Central memory CD8-positive, alpha-beta T cell (primary cell): Measurements from ENCODE around the gene AACS.
"Not testable (repeated sequence)": the region's sequence is repeated elsewhere in the genome, so short reads cannot be mapped to it uniquely, and the experiment has no call there.

Experiments used
- ATAC-seq: fragments of 150-1000 bp; cut with Tn5 transposase; replicated peaks from 2 replicates; pipeline ENCODE4 v1.10.0; 2022; ENCODE audit warnings: mild to moderate bottlenecking, moderate FRiP score, moderate number of reproducible peaks; ENCODE audit not compliant: poor library complexity, severe bottlenecking; ENCODE audit errors: extremely low read depth
- DNase-seq, 2 donors: peaks; one replicate each; pipeline ENCODE4 v3.0.0; 2021; ENCODE audit warnings: low spot score in 2 of 2
- H3K27ac Mint-ChIP-seq: one replicate; pipeline ENCODE4 v1.8.0; 2022; ENCODE audit warnings: low read depth, mild to moderate bottlenecking, moderate library complexity, mixed read lengths
- H3K27me3 Mint-ChIP-seq: one replicate; pipeline ENCODE4 v1.8.0; 2022; ENCODE audit warnings: mixed read lengths
- H3K36me3 Mint-ChIP-seq: one replicate; pipeline ENCODE4 v1.8.0; 2022; ENCODE audit warnings: mild to moderate bottlenecking, moderate library complexity, mixed read lengths; ENCODE audit not compliant: insufficient read depth
- H3K4me1 Mint-ChIP-seq: one replicate; pipeline ENCODE4 v1.8.0; 2022; ENCODE audit warnings: mixed read lengths
- H3K4me3 Mint-ChIP-seq: one replicate; pipeline ENCODE4 v1.8.0; 2022; ENCODE audit warnings: mild to moderate bottlenecking, moderate library complexity, mixed read lengths
- H3K9me3 Mint-ChIP-seq: one replicate; pipeline ENCODE4 v1.8.0; 2022; ENCODE audit warnings: mixed read lengths

The AACS gene

DNA sequence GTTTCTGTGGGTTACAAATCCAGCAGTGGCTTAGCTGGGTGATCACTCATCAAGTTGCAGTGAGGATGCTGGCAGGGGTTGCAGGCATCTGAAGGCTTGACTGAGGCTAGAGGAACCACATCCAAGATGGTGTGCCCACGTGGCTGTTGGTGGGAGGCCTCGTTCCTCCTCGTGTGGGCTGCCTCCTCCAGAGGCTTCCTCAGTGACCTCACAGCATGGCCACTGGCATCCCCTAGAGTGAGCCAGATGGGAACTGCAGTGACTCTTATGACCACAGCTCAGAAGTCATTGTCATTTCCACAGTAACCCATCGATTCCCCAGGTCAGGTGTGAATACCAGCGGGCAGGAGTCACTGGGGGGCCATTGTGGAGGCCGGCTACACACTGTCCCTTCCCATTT, 17.8 kb downstream of the AACS start:
- Mint-ChIP-seq H3K27me3 (no peaks in the 10 kb centered on the region), H3K4me3 (no peak overlapping the region), H3K27ac (no peak overlapping the region), H3K36me3 (peaks cover 16% of the 10 kb centered on the region), H3K9me3 (no peaks in the 10 kb centered on the region), H3K4me1 (peaks cover 4% of the 10 kb centered on the region)
- DNase-seq (no peak), ATAC-seq (no peak)

DNA sequence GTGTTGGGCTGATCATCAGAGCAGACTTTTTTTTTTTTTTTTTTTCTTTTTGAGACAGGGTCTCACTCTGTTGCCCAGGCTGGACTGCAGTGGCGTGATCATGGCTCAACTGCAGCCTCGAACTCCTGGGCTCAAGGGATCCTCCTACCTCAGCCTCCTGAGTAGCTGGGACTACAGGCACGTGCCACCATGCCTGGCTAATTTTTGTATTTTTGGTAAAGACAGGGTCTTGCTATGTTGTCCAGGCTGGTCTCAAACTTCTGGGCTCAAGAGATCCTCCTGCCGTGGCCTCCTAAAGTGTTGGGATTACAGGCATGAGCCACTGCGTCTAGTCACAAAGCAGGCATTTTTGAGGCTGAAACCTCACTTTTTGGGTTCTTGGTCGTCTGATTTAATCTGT, 23.0 kb downstream of the AACS start:
- not testable (repeated sequence) for H3K9me3 Mint-ChIP-seq, H3K4me3 Mint-ChIP-seq, H3K4me1 Mint-ChIP-seq, DNase-seq, H3K36me3 Mint-ChIP-seq, ATAC-seq, H3K27me3 Mint-ChIP-seq, H3K27ac Mint-ChIP-seq

DNA sequence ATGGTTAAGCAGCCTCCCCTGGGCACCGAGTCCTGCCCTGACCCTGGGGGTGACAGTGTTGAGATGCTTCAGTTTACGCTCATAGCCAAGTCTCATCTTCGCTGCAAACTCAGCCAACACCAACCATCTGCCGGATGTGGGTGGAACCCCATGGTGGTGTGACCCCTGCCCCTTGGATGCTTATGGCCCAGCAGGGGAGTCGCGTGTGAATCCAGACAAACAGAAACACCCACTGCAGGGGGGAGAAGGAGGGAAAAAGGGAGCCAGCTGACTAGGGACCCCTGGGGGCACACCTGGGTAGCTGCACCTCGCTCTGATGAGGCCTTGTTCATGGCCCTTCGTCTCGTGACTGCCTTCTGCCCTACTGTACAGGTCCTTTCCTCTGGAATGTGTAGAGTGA, 23.8 kb downstream of the AACS start:
- ATAC-seq (no peak), DNase-seq (no peak)
- Mint-ChIP-seq H3K4me1 (no peaks in the 10 kb centered on the region), H3K27ac (no peak overlapping the region), H3K9me3 (no peaks in the 10 kb centered on the region), H3K36me3 (peaks cover 1% of the 10 kb centered on the region), H3K27me3 (no peaks in the 10 kb centered on the region), H3K4me3 (no peak overlapping the region)

DNA sequence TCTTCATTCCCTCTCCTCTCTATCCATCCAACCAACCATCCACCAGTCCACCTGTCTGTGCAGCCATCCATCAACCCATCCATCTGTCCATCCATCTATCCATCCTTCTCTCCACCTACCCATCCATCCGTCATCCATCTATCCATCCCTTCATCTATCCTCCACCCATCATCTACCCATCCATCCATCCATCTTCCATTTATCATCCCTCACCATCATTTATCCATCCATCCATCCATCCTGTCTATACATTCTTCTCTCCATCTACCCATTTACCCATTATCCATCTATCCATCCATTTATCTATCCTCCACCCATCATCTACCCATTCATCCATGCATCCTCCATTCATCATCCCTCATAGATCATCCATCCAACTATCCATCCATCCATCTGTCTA, 24.4 kb downstream of the AACS start:
- no peaks in the 10 kb centered on the region for H3K27me3 Mint-ChIP-seq
- no peak for DNase-seq
- no peaks in the 10 kb centered on the region for H3K9me3 Mint-ChIP-seq
- H3K36me3 Mint-ChIP-seq = peaks cover 1% of the 10 kb centered on the region
- ATAC-seq = no peak
- H3K27ac Mint-ChIP-seq = no peak overlapping the region
- no peak overlapping the region for H3K4me3 Mint-ChIP-seq
- H3K4me1 Mint-ChIP-seq = no peaks in the 10 kb centered on the region

DNA sequence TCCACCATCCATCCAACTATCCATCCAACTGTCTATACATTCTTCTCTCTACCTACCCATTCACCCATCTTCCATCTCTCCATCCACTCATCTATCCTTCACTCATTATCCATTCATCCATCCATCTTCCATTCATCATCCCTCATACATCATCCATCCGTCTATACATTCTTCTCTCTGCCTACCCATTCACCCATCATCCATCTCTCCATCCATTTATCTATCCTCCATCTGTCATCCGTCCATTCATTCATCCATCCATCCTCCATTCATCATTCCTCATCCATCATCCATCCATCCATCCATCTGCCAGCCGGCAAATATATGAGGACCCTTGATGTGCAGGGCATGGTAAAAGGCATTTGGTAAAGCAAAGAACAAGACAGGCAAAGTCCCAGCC, 25.2 kb downstream of the AACS start:
- H3K27ac Mint-ChIP-seq = no peak overlapping the region
- no peaks in the 10 kb centered on the region for H3K27me3 Mint-ChIP-seq
- DNase-seq (no peak), ATAC-seq (no peak)
- H3K36me3 Mint-ChIP-seq = peaks cover 1% of the 10 kb centered on the region
- H3K4me3 Mint-ChIP-seq = no peak overlapping the region
- no peaks in the 10 kb centered on the region for H3K9me3 Mint-ChIP-seq
- H3K4me1 Mint-ChIP-seq = peaks cover 2% of the 10 kb centered on the region

DNA sequence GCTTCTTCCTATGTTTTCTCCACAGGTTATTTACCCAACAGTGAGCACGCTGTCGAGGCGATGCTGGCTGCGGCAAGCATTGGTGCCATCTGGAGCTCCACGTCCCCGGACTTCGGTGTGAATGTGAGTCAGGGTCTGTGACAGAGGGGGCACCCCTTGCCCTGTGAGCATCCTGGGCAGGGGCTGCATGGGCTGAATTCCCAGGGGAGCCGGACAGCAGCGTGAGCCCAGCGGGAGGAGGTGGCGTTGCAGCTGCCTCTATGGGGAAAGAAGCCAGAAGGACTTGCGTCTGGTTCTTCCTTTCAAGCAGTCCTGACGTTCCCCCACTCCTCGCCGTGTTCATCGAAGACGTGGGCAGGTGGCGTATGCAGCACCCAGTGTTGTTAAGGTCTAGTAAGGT, 26.2 kb downstream of the AACS start:
- Mint-ChIP-seq H3K36me3 (peaks cover 1% of the 10 kb centered on the region), H3K9me3 (no peaks in the 10 kb centered on the region), H3K4me1 (peaks cover 5% of the 10 kb centered on the region), H3K27me3 (no peaks in the 10 kb centered on the region), H3K4me3 (no peak overlapping the region), H3K27ac (no peak overlapping the region)
- DNase-seq = no peak
- ATAC-seq = no peak

DNA sequence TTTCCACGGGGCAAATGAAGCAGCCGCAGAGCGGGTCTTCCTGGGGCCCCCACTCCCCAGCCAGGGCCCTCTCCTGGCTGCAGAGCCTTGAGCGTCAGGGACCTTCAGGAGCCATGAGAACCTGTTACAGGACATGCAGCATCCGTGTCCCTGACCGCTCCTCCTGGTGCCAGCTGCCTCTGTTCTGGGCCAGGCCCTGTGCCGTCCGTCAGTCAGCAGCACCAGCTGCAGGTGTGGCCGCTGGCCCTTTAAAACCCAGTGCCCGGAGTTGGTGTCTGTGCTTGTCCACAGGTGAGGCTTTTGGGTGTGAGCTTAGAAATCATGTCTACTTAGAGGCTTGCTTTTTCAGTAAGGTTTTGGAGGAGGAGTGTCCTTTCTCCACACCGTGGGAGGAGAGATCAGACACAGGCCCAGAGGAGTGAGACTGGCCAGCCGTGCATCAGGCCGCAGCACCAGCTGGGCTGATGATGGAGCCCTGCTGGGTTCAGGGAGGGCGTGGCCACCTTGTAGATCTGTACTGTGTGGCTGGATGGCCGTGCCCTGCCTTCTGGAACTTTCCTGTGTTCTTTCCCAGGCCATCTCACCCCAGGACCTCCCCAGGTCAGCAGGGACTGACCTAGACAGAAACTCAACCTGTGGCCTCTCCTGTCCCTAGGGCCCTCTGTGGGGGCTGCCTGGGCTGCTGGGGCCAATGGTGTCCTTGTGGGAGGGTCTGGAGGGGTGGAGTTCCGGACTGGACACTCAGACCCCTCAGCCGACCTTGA, 27.1 kb downstream of the AACS start:
- ATAC-seq = no peak
- peaks cover 13% of the 10 kb centered on the region for H3K4me1 Mint-ChIP-seq
- no peaks in the 10 kb centered on the region for H3K27me3 Mint-ChIP-seq
- DNase-seq = no peak
- H3K4me3 Mint-ChIP-seq = no peak overlapping the region
- H3K36me3 Mint-ChIP-seq = peaks cover 1% of the 10 kb centered on the region
- no peak overlapping the region for H3K27ac Mint-ChIP-seq
- no peaks in the 10 kb centered on the region for H3K9me3 Mint-ChIP-seq

DNA sequence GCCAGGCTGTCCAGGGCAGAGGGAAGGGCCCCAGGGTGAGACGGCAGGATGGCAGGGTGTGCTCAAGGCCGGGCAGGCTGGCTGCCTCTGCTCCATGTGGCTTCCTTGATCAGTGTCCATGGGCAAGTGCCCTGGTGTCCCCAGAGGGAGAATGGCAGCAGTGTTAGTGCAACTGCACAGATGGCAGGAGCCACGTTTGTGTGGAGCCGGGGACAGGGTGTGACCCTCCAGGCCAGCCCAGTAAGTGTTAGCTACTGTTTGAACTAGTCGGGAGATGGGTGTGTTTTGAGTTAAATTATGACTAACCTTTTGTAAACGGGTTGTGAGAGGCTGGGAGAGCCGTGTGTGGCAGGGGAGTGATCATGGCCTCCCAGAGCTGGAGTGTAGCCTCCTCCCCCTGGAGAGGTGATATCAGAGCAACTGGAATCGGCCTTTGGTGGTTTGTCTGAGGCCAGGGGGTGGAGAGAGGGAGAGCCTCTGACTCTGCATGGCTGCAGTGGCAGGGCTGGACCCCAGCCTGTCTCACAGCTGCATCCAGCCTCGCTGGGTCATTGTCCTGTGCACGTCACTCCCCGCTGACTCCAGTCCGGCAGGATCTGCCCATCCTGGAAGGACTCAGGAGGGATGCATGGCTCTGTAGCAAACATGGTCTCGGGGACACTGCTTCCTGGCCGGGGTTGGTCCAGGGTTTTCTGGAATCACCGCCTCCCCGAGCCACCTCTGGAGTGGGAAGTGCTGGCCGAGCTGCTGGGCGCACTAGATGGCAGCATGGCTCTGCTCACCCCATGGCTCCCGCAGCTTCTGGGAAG, 27.8 kb downstream of the AACS start:
- no peaks in the 10 kb centered on the region for H3K9me3 Mint-ChIP-seq
- no peak for ATAC-seq
- peaks cover 13% of the 10 kb centered on the region for H3K4me1 Mint-ChIP-seq
- H3K36me3 Mint-ChIP-seq = peaks cover 1% of the 10 kb centered on the region
- no peak for DNase-seq
- no peaks in the 10 kb centered on the region for H3K27me3 Mint-ChIP-seq
- no peak overlapping the region for H3K4me3 Mint-ChIP-seq
- no peak overlapping the region for H3K27ac Mint-ChIP-seq

DNA sequence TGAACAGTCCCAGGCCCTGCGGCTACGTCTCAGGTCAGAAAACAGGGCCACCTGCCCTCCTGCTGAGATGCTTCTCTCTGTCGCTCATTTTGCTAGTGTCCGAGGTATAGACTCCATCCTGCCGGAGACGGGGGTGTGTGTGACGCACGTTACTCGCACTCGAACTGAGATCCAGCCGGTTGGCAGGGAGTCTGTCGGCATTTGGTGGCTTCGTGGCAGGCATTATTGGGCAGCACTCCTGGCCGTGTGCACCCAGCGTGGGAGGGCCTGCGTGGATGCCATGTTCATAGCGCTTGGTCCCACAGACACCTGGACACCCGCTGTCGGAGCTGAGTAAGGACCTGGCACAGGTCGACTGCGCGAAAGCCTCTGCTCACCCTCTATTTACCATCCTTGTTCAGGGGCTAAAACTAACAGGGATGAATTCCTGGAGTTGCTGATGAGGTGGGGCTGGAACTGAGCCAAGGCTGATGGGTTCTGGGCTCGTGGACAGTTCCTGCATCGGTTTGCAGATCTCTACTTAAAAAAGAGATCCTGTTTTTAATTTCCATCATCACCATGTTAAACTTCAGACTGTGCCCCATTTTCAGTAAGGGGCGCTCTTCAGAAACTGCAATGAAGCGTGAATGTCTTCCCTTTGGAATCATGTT, 28.6 kb downstream of the AACS start:
- DNase-seq = no peak
- H3K27ac Mint-ChIP-seq = no peak overlapping the region
- no peaks in the 10 kb centered on the region for H3K9me3 Mint-ChIP-seq
- no peak for ATAC-seq
- no peak overlapping the region for H3K4me3 Mint-ChIP-seq
- peaks cover 13% of the 10 kb centered on the region for H3K4me1 Mint-ChIP-seq
- no peaks in the 10 kb centered on the region for H3K27me3 Mint-ChIP-seq
- peaks cover 3% of the 10 kb centered on the region for H3K36me3 Mint-ChIP-seq

DNA sequence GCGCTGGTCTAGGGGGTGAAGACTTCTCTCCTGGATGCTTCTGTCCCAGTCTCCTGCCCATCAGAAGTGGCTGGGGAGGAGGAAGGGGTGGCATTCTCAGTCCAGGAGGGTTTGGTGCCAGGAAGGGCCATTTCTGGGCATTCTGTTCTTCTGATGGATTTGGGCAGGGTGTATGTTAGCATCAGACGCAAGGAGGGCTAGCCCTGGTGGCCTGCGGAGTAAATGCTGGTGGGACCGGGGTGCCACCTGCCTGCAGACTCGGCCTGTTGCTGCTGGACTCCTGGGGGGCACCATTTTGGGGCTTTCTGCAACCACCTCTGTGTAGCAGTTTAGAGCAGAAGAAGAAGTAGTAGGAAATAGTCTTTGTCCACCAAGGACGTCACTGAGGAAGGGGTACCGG, 31.7 kb downstream of the AACS start:
- Mint-ChIP-seq H3K4me3 (no peak overlapping the region), H3K4me1 (peaks cover 13% of the 10 kb centered on the region), H3K27ac (no peak overlapping the region), H3K36me3 (peaks cover 3% of the 10 kb centered on the region), H3K27me3 (no peaks in the 10 kb centered on the region), H3K9me3 (no peaks in the 10 kb centered on the region)
- DNase-seq = no peak
- ATAC-seq = no peak

DNA sequence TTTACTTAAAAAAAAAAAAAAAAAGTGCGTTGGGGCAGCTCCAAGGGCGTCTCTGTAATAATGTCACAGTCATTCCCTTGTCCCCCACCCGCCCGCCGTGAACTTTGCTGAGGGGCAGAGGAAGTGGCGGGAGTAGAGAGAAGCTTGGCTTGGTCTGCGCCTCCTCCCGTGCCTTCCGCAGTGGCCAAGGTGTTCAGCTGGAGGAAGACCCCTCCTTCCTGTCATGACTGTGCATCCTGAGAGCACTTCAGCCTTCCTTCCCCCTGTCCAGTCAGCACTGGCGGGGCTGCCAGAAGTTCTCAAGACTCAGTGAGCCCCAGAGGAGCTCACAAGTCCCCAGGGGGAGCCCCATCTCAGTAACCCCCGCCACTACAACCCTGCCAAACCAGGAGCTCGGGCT, 32.2 kb downstream of the AACS start:
- H3K27ac Mint-ChIP-seq = no peak overlapping the region
- ATAC-seq (no peak), DNase-seq (no peak)
- no peak overlapping the region for H3K4me3 Mint-ChIP-seq
- no peaks in the 10 kb centered on the region for H3K27me3 Mint-ChIP-seq
- H3K4me1 Mint-ChIP-seq = peaks cover 13% of the 10 kb centered on the region
- H3K9me3 Mint-ChIP-seq = no peaks in the 10 kb centered on the region
- peaks cover 2% of the 10 kb centered on the region for H3K36me3 Mint-ChIP-seq

DNA sequence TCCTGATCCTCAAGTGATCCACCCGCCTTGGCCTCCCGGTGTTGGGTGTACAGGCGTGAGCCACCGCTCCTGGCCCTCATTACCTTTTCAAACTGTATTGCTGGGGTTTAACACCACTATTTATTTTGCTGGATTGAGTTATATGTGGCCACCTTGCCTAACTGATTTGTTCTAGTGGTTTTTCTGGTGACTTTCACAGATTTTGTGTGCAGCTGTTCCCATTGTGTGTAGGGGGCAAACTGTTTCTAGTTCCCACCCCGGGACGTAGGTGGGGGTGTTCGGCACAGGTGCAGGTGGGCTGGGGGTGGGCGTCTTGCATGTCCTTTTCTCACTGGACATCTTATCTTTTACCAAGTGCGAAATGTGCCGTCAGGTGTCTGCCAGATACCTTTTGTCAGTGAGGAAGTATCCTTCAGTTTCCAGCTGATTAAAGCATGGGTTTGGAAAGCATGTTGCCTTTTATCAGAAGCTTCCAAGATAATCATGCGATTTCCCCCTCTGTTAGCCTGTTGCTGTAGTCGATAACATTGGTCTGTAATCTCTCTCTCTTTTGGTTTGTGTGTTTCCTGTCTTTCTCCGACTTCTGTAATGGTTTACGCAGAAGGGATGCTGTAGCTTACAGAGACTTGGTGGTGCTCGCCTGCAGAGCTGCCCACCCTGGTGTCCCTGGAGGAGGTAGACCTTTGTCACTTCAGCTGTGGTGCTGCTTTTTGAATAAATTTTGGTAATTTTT, 33.6 kb downstream of the AACS start:
- DNase-seq = no peak
- Mint-ChIP-seq H3K36me3 (peaks cover 5% of the 10 kb centered on the region), H3K4me3 (no peak overlapping the region), H3K27me3 (no peaks in the 10 kb centered on the region), H3K27ac (no peak overlapping the region), H3K9me3 (no peaks in the 10 kb centered on the region), H3K4me1 (peaks cover 13% of the 10 kb centered on the region)
- no peak for ATAC-seq
